ENCODE measurements around the gene WIPF3. TPM values are rescaled to one million over a fixed set of nuclear protein-coding genes. Genes with fewer than 3 reads are reported as not detected.
"Not testable (repeated sequence)": the region's sequence is repeated elsewhere in the genome, so short reads cannot be mapped to it uniquely, and the experiment has no call there.

Gene WIPF3
- total RNA-seq, 1 experiment from 2014 or later, result not detected

- peak; percentile 47 for DNase-seq (ENCODE audit: low spot score)
These were observed 73.3 kb downstream of the WIPF3 start for GRCh38 chr7:29879609-29880008.

DNA sequence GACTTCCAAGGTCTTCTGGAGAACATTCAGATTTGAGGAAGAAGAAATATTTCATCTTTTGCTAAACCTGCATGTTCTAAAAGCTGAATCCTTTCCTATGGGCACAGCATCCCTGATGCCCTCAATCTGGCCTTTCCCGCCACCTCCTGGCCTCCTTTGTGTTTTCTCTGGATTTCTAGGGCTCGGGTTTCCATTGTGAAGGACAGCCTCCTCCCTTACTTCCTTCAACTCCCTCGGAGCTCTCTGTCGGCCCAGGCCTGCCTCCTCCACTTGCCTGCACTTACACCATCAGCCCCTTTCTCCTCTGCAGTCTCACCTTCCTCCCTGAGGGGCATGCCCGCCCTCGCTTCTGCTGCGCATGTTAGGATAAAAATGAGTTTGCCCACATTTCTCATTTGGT lies 75.4 kb downstream of the WIPF3 start:
- no peak for DNase-seq (ENCODE audit: low spot score)

DNA sequence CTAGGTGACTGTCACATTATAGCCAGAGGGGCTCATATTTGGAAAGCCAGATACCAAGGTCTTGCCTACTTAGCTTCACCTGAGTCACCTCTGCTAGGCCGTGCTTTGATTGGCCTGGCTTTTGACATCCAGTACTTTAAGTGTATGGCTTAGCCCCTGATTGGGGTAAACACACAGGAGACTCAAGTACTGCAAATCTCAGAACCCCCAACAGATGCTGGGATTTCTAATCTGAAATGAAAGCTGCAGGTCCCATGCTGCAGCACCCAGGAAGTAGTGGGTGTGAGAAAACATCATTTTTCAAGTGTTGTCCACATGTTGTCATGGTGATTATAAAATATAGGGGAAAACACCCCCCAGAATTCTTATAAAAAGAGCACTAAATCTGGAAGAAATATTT lies 76.2 kb downstream of the WIPF3 start:
- DNase-seq (ENCODE audit: low spot score), result no peak

- DNase-seq (ENCODE audit: low spot score), result no peak
These were observed 77.4 kb downstream of the WIPF3 start for GRCh38 chr7:29883462-29884398.

DNA sequence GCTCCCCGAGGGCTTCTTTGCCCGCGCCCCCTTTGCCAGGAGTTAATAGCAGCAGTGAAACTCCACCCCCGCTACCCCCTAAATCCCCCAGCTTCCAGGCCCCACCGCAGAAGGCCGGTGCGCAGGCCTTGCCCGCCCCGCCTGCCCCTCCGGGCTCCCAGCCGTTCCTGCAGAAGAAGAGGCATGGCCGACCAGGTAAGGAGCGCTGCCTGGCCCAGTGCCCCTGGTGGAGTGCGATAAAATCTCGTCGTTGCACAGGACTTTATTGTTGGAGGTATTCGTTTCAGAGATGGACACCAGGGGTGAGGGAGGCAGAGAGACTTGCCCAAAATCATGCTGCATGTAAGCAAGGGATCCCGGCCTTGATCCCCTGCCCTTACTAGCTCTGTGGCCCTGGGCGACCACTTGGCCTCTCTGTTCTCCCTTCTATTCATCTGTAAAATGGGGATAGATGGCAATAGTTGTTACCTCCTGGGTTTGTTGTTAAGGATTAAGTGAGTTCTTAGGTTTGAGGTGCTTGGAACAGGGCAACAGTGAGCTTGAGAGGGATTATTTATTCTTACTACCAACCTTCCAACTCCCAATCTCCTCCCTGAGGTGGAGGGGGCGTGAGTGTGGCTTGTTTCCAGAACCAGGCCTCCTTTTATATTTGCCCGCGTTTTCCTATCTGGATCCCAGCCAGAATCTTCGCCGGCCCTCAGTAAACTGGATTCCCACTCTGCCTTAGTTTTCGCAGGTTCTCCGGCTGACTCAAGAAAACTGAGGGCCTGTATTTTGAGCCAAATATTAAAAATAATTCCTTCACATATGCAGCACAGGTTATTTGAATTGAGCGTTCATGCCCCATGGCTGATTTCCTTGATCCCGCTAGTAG lies 78.3 kb downstream of the WIPF3 start:
- no peak for DNase-seq (ENCODE audit: low spot score)

DNA sequence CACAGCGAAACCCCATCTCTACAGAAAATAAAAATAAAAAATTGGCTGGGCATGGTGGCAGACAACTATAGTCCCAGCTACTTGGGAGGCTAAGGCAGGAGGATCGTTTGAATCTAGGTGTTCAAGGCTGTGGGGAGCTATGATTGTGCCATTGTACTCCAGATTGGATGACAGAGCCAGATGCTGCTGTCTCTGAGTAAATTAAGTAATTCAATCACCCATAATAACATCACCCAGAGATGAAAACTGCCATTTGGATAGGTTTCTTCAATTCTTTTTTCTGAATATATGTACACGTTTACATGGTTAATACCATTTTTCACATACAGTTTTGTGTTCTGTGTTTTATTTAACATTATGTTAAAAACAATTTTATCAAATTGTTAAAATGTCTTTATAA lies 79.3 kb downstream of the WIPF3 start:
- DNase-seq (ENCODE audit: low spot score), result no peak

GRCh38 chr7:29886827-29887226 lies 80.5 kb downstream of the WIPF3 start:
- DNase-seq (ENCODE audit: low spot score), result no peak

- no peak for DNase-seq (ENCODE audit: low spot score)
These were observed 81.7 kb downstream of the WIPF3 start for GRCh38 chr7:29888006-29888405.

DNA sequence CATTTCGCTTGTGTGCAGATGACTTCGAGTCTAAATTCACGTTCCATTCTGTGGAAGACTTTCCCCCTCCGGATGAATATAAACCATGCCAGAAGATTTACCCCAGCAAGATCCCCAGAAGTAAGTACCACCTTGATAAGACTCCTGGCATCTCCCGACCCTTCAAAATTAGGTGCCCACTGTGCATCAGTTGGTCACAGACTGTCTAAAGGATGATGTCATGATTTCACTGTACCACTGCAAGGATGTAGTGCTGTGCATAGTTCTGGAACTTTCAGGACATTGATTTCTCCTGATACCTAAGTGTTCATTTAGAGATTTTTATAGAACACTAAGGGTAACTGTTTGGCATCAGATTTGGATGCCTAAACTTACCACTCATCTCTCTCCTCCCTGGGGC lies 83.0 kb downstream of the WIPF3 start:
- DNase-seq (ENCODE audit: low spot score), result no peak

- no peak for DNase-seq (ENCODE audit: low spot score)
These were observed 83.9 kb downstream of the WIPF3 start for GRCh38 chr7:29890251-29890650.

- DNase-seq (ENCODE audit: low spot score), result not testable (repeated sequence)
These were observed 84.5 kb downstream of the WIPF3 start for GRCh38 chr7:29890786-29891185.

- DNase-seq (ENCODE audit: low spot score), result no peak
These were observed 85.5 kb downstream of the WIPF3 start for GRCh38 chr7:29891766-29892165.

- no peak for DNase-seq (ENCODE audit: low spot score)
These were observed 85.9 kb downstream of the WIPF3 start for GRCh38 chr7:29892231-29892630.

DNA sequence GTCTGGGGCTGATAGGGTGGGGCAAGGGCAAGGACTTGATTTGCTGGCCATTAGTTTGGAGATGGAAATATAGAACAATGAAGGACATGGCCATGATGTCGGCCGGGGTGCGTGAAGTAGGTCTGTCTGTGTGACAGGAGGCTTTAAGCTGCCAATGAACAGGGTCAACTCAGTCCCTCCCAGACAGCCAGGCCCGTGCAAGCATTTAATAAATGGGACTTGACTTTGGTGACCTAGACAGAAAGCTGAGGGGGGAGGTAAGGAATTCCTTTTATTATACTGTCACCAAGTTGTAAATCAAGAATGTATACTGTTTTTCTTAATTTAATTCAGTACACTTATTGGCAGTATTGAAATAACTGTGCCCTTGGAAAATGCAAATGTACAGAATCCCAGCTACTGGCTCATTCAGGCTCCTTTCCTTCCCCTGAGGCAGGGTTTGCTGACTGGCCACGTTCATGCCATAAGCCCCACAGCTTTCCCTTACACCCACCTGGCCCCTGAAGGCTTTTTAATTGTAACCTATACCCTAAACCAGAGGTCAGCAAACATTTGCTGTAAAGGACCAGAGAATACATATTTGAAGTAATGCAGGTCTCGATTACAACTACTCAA lies 87.2 kb downstream of the WIPF3 start:
- DNase-seq (ENCODE audit: low spot score), result no peak

DNA sequence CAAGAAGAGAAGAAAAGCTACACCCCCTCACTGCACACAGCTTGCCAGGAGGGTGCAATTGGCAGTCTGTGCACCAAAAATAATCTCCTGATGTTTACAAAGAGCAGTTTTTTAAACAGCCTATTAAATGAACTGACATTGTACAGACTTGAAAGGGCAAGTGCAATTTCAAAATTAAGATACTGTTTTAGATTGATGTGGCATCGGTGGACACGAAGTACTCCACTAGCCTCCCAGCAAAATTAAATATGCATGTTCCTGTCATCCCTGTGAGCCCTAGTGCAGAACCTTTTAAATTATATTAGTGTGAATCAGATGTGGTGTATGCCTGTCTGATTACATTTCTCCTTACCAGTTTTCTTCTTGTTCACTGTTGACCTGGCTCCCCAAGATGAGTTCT lies 87.9 kb downstream of the WIPF3 start:
- no peak for DNase-seq (ENCODE audit: low spot score)

DNA sequence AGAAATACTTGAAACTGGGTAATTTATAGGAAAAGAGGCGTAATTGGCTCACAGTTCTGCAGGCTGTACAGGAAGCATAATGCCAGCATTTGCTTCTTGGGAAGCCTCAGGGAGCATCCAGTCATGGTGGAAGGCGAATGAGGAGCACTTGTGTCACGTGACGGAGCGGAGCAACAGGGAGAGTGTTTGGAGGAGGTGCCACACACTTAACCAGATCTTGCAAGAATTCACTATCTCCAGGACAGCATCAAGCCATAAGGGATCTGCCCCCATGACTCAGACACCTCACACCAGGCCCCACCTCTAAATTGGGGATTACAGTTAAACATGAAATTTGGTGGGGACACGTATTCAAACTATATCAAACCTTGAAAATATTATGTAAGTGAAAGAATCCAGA lies 89.3 kb downstream of the WIPF3 start:
- DNase-seq (ENCODE audit: low spot score), result no peak

DNA sequence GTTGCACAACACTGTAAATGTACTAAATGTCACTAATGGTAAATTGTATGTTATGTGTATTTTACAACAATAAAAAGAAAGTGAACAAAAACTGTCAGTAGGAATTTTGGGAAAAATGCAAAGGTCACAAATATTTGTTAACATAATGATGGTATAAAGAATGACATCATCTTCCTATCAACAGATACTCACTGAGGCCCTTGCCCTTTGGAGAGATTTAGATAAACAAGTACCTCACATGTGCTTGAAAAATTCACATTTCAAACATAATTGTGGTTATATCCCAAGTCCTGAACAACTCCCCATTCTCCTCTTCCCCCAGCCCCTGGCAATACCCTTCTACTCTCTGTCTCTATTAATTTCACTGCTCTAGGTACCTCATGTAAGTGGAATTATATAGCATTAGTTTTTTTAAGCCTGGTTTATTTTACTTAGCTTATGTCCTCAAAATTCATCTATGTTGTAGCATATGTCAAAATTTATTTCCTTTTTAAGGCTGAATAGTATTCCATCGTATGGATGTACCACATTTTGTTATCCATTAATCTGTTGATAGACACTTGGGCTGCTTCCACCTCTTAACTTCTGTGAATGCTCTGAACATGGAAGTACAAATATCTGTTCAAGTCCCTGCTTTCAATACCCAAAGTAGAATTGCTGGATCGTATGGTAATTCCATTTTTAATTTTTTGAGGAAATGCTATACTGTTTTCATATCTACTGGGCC lies 90.5 kb downstream of the WIPF3 start:
- DNase-seq (ENCODE audit: low spot score), result no peak

GRCh38 chr7:29898301-29898700 lies 92.0 kb downstream of the WIPF3 start:
- no peak for DNase-seq (ENCODE audit: low spot score)

- DNase-seq (ENCODE audit: low spot score), result no peak
These were observed 94.4 kb downstream of the WIPF3 start for GRCh38 chr7:29900745-29901144.

- DNase-seq (ENCODE audit: low spot score), result no peak
These were observed 100.1 kb downstream of the WIPF3 start for GRCh38 chr7:29906200-29907022.

DNA sequence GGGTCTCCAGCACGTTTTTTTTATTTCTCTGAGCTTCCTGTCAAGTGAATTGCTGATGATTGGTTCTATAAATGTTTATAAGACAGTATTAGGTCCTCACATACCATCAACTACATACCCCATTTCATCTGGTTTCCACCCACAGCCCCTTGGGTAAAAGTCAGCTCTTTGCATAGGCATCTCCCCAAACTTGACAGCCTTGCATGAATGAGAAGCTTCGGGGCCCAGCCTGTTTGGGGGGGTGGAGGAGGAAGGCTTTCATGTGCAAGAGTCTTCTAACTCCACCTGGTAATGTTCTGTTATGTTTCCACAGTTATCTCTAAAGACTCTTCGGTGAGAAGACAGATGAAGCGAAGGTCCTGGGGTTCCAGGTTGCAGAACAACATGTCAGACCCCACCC lies 107.9 kb downstream of the WIPF3 start:
- DNase-seq (ENCODE audit: low spot score), result no peak
